HG03469 (cell line): ENCODE data around the gene LNPEP.

Experiments used
- ATAC-seq: cut with Tn5 transposase; IDR thresholded peaks from one replicate; pipeline ENCODE4 v1.9.1; 2021; ENCODE audit warnings: mild to moderate bottlenecking, moderate library complexity, moderate number of reproducible peaks; ENCODE audit not compliant: unreplicated experiment

LNPEP gene

GRCh38 chr5:96935559-96936430 is at the start of gene LNPEP:
Gene LNPEP, plus strand, starts transcription at chr5:96936080. Its CDS starts 76 bp downstream, at chr5:96936156.
- peak; percentile 37 for ATAC-seq

GRCh38 chr5:96893342-96893741 is 42.5 kb upstream of the LNPEP start:
- ATAC-seq, result no peak

- peak; percentile 50 for ATAC-seq
These were observed 39.6 kb upstream of the LNPEP start for GRCh38 chr5:96896276-96896675.

GRCh38 chr5:96896806-96897205 is 39.1 kb upstream of the LNPEP start:
- ATAC-seq, result peak; percentile 79

GRCh38 chr5:96901384-96901783 is 34.5 kb upstream of the LNPEP start:
- no peak for ATAC-seq

- ATAC-seq, result no peak
These were observed 34.0 kb upstream of the LNPEP start for GRCh38 chr5:96901841-96902240.

GRCh38 chr5:96902876-96903275 is 33.0 kb upstream of the LNPEP start:
- ATAC-seq, result no peak

GRCh38 chr5:96903300-96903699 is 32.6 kb upstream of the LNPEP start:
- ATAC-seq, result no peak

GRCh38 chr5:96904054-96904931 is 31.6 kb upstream of the LNPEP start:
- ATAC-seq, result no peak

- ATAC-seq, result no peak
These were observed 30.0 kb upstream of the LNPEP start for GRCh38 chr5:96905864-96906263.

- ATAC-seq, result no peak
These were observed 26.9 kb upstream of the LNPEP start for GRCh38 chr5:96909003-96909402.

- ATAC-seq, result no peak
These were observed 26.4 kb upstream of the LNPEP start for GRCh38 chr5:96909435-96909834.

- no peak for ATAC-seq
These were observed 24.7 kb upstream of the LNPEP start for GRCh38 chr5:96911139-96911538.

GRCh38 chr5:96913233-96913632 is 22.6 kb upstream of the LNPEP start:
- no peak for ATAC-seq

GRCh38 chr5:96919754-96920197 is 16.1 kb upstream of the LNPEP start:
- ATAC-seq, result peak; percentile 29

- no peak for ATAC-seq
These were observed 15.0 kb upstream of the LNPEP start for GRCh38 chr5:96920744-96921355.

- ATAC-seq, result no peak
These were observed 13.2 kb upstream of the LNPEP start for GRCh38 chr5:96922499-96923244.

- ATAC-seq, result no peak
These were observed 11.8 kb upstream of the LNPEP start for GRCh38 chr5:96924016-96924443.

GRCh38 chr5:96926276-96926675 is 9.6 kb upstream of the LNPEP start:
- ATAC-seq, result no peak

- no peak for ATAC-seq
These were observed 8.9 kb upstream of the LNPEP start for GRCh38 chr5:96927008-96927407.
